Putamen (tissue), 1 donor: Measurements from ENCODE around the gene BPGM.

Experiments used
- DNase-seq: peaks from one replicate; pipeline ENCODE4 v3.0.0-alpha.2; 2016; ENCODE audit warnings: low spot score

Gene BPGM

GRCh38 chr7:134697205-134697886 lies 50.7 kb downstream of the BPGM start:
- no peak for DNase-seq

DNA sequence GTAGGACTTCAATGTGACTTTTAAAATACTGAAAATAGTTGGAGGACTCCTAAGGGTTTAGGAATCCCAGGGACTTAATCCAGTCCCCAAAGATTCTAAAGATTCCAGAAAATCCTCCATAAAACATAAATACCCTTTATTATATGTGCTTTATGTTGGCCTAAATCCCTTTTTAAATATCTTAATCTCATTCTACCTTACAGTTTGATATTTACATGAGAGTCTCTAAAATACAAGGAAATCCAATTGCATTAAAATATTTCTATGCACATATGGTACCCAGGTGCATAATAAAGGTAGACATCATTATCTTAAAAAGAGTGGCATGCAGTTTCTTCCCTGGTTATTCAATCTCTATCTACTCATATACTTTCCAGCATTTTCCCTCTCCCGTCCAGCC lies 51.8 kb downstream of the BPGM start:
- DNase-seq: no peak

- DNase-seq: no peak
Observed at GRCh38 chr7:134699021-134699818, 52.6 kb downstream of the BPGM start.

- DNase-seq: no peak
Observed at GRCh38 chr7:134699899-134700298, 53.2 kb downstream of the BPGM start.

DNA sequence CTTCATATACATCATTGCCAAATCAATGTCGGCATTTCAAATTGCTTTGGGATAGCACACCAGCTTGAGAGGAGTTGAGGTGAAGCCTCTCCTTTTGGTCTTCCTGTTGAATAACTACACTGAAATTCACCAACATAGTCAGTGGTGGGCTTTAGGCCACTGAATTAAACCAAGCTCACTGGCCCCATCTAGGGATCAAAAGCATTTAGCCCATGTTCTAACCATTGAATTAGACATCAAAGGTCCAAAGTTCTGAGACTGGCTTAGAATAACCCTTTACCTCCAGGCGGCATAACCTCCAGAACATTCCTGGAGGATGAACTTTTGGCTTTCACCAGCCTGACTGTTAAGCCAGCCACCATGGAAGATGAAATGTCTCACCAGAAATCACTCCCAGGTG lies 54.6 kb downstream of the BPGM start:
- no peak for DNase-seq

DNA sequence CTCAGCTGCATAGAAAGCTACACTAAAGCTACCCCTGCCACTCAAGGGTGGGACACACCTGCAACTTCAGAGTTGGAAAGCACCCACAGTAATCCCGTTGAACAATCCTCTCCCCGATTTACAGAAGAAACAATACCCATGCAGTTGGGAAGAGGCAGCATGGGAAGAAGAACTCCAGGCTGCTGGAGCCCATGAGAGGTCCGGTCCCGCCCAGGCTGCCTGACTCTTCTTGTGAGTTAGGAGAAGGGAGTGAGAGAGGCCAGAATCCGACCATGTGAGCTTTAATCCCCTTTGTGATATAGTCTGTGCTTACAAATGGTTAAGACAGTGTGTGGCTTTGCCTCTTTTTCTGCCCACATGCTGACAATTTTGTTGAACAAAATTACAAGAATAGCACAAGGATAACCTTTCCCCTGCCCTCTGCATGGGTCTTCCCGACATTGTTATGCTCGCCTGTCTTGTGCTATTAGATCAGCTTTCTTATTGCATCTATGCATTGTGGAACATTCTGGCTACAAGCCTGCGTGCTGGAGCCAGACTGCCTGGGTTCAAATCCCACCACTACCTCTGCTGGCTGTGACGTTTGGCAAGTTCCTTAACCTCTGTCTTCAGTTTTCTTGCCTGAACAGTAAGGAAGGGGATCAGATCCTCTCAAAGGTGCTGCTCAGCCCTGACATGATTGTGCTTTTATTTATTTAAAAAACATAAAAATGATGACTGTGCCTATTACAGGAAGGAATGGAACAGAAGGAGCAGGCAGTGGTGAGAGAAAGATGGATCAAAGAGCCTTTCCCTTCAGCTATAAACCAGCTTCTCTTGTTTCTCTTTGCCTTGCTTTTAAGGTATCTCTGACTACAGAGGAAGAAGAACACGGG lies 56.0 kb downstream of the BPGM start:
- no peak for DNase-seq

DNA sequence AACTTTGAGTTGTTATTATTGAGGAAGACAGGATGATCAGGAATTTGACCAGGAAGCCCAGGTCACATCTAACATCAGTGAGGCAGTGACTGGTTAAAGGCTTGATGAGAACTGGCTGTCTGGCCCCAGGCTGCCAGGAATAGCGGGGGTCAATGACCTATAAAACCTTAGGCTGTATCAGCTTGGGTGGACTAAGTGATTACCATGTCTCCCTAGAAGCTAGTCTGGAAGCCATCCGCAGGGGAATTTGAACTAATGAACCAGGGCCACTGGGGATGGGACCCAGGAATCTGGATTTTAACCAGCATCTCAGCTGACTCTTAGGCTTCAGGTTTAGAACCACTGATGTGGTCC lies 56.6 kb downstream of the BPGM start:
- no peak for DNase-seq

DNA sequence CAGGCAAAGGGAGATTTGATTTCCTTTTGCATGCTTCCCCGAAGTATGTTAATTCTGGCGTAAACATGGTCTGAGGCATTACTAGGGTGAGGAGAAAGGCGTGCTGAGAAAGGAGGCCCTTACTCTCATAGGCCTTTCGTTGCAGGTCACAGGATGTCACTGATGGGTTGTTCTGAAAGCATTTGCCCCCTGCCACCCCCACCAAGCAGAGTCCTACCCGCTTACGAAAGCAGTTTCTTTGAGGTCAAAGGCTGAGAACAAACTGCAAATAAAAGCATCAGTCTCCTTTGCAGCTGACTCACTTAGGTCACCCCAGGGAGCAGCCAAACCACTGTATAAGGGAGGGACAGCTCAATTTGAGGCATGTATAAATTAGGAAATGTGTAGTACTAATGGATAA lies 57.1 kb downstream of the BPGM start:
- no peak for DNase-seq

GRCh38 chr7:134704827-134705226 lies 58.2 kb downstream of the BPGM start:
- DNase-seq: no peak

GRCh38 chr7:134705716-134706115 lies 59.1 kb downstream of the BPGM start:
- DNase-seq: no peak

- DNase-seq: no peak
Observed at GRCh38 chr7:134706468-134706867, 59.8 kb downstream of the BPGM start.

DNA sequence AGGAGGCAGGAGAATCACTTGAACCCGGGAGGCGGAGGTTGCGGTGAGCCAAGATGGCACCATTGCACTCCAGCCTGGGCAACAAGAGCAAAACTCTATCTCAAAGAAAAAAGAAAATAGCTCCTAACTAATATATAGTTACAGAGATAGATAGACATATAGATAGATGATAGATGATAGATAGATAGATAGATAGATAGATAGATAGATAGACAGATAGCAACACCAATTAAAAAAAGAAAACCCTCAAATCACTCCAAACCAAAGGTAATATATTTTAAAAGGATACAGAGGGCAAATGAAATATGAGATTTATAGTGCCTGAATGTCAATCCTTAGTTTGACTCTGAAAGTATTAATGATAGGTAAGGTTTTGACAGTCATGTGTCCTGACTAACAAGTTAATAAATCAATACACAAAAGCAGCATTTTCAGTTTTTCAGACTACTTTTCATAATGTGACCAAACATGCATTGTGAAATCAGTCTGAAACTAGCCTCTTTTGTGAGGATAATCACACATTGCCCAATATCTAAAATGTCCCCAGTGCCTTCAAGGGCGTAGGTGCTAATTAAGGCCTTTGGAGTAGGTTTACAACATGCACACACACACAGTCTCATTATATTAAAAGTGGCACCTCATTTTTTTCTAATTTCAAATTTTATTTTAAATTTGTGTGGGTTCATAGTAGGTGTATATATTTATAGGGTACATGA lies 61.2 kb downstream of the BPGM start:
- DNase-seq: no peak

GRCh38 chr7:134708692-134709091 lies 62.0 kb downstream of the BPGM start:
- no peak for DNase-seq

GRCh38 chr7:134709197-134709596 lies 62.5 kb downstream of the BPGM start:
- DNase-seq: no peak

- no peak for DNase-seq
Observed at GRCh38 chr7:134710511-134710853, 63.8 kb downstream of the BPGM start.

GRCh38 chr7:134710854-134711624 lies 64.4 kb downstream of the BPGM start:
- no peak for DNase-seq

- DNase-seq: no peak
Observed at GRCh38 chr7:134712196-134712595, 65.5 kb downstream of the BPGM start.

DNA sequence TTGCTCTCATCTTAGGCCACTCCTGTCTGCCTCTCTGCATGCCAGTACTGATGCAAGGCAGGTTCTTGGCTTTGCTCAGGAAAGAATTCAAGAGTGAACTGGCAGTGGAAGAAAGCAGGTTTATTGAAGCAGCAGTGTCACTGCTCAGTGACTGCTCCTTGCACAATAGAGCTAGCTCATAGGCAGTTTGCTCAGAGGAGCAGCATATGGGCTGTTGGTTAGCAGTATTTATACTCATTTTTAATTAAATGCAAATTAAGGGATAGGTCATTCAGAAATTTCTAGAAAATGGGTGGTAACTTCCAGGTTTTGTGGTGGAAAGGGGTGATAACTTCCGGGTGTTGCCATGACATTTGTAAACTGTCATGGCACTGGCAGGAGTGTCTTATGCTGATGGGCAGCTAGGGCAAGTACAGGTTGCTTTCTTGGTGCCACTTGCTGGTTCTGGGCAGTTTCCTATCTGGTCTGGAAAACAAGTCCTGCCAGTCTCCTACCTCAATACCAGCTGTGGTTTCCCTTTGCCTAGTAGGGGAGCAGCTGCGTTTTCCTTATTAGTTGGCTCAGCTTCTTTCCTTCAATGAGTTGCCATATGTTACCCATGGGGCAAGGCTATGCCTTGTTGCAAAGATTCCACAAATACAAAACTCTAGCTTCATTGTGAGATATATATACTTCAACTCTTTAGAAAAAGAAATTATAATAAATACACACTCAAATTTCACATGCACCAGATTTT lies 68.0 kb downstream of the BPGM start:
- no peak for DNase-seq

DNA sequence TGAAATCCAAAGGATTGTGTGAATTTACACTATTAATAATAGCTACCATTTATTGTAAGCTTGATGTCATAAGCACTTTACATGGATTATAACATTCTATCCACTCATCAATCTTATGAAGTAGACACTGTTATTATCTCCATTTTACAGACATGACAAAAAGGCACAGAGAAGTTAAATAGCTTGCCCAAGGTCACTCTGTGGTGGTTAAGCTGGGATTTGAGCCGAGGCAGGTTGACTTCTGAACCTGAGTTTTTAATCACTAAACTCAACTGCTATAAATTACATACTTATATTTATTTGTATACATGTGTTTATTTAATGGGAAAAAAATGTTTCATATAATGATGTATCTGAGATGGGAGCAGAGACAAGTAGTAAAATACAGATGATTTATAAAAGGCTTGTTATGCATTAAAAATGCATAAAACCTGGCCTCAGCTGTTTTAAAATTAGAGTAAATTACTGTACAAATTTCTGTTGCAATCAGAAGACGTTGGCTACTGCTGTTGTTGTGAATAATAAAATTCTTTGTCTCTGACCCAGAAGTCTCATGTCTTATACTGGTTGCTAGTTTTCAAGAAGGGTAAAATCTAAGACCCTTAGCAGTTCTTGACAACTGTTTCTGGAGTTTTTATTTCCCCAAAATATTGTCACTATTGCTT lies 71.7 kb downstream of the BPGM start:
- no peak for DNase-seq
